ENCODE data around the gene ANKRD26. TPM values are rescaled to one million over a fixed set of nuclear protein-coding genes. Genes with fewer than 3 reads are reported as not detected.

ANKRD26 gene
- total and polyA plus RNA-seq, 2 experiments from 2014 or later = 7.9 to 23.1 TPM

DNA sequence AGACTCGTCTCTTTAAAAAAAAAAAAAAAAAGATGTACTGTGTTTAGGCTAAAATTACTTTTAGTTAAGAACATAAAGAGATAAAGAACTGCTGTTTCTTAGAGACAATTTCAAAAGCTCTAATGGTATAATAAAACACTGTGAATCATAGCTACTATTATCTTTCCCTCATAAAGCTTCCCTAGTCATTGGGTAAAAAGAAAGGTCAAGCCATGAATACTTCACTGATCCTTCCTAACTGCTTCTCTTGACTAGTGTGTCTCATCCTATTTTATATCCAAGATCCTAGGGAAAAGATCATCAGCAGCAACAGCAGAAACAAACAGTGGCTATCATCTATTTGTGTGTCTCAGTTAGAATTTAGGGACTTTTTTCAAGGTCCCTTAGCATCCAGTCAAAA, 43.4 kb upstream of the ANKRD26 start (continued):
- TF ChIP-seq, protein P1, sequence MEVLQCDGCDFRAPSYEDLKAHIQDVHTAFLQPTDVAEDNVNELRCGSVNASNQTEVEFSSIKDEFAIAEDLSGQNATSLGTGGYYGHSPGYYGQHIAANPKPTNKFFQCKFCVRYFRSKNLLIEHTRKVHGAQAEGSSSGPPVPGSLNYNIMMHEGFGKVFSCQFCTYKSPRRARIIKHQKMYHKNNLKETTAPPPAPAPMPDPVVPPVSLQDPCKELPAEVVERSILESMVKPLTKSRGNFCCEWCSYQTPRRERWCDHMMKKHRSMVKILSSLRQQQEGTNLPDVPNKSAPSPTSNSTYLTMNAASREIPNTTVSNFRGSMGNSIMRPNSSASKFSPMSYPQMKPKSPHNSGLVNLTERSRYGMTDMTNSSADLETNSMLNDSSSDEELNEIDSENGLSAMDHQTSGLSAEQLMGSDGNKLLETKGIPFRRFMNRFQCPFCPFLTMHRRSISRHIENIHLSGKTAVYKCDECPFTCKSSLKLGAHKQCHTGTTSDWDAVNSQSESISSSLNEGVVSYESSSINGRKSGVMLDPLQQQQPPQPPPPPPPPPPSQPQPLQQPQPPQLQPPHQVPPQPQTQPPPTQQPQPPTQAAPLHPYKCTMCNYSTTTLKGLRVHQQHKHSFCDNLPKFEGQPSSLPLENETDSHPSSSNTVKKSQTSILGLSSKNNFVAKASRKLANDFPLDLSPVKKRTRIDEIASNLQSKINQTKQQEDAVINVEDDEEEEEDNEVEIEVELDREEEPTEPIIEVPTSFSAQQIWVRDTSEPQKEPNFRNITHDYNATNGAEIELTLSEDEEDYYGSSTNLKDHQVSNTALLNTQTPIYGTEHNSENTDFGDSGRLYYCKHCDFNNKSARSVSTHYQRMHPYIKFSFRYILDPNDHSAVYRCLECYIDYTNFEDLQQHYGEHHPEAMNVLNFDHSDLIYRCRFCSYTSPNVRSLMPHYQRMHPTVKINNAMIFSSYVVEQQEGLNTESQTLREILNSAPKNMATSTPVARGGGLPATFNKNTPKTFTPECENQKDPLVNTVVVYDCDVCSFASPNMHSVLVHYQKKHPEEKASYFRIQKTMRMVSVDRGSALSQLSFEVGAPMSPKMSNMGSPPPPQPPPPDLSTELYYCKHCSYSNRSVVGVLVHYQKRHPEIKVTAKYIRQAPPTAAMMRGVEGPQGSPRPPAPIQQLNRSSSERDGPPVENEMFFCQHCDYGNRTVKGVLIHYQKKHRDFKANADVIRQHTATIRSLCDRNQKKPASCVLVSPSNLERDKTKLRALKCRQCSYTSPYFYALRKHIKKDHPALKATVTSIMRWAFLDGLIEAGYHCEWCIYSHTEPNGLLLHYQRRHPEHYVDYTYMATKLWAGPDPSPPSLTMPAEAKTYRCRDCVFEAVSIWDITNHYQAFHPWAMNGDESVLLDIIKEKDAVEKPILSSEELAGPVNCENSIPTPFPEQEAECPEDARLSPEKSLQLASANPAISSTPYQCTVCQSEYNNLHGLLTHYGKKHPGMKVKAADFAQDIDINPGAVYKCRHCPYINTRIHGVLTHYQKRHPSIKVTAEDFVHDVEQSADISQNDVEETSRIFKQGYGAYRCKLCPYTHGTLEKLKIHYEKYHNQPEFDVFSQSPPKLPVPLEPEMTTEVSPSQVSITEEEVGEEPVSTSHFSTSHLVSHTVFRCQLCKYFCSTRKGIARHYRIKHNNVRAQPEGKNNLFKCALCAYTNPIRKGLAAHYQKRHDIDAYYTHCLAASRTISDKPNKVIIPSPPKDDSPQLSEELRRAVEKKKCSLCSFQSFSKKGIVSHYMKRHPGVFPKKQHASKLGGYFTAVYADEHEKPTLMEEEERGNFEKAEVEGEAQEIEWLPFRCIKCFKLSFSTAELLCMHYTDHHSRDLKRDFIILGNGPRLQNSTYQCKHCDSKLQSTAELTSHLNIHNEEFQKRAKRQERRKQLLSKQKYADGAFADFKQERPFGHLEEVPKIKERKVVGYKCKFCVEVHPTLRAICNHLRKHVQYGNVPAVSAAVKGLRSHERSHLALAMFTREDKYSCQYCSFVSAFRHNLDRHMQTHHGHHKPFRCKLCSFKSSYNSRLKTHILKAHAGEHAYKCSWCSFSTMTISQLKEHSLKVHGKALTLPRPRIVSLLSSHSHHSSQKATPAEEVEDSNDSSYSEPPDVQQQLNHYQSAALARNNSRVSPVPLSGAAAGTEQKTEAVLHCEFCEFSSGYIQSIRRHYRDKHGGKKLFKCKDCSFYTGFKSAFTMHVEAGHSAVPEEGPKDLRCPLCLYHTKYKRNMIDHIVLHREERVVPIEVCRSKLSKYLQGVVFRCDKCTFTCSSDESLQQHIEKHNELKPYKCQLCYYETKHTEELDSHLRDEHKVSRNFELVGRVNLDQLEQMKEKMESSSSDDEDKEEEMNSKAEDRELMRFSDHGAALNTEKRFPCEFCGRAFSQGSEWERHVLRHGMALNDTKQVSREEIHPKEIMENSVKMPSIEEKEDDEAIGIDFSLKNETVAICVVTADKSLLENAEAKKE (CRISPR knock-in tag; IDR thresholded peaks at IDR 0.05) = no peak
- TF ChIP-seq STAT1 (IDR thresholded peaks at IDR 0.05; ENCODE audit: unreplicated experiment) (no peak), POLR2AphosphoS5 (IDR thresholded peaks at IDR 0.05; ENCODE audit: low read depth) (no peak), EZH2phosphoT487 (IDR thresholded peaks at IDR 0.05; ENCODE audit: unreplicated experiment) (no peak), NANOG (IDR thresholded peaks at IDR 0.05; ENCODE audit: borderline replicate concordance) (no peak), ZNF114 (CRISPR knock-in tag; IDR thresholded peaks at IDR 0.05) (no peak)

DNA sequence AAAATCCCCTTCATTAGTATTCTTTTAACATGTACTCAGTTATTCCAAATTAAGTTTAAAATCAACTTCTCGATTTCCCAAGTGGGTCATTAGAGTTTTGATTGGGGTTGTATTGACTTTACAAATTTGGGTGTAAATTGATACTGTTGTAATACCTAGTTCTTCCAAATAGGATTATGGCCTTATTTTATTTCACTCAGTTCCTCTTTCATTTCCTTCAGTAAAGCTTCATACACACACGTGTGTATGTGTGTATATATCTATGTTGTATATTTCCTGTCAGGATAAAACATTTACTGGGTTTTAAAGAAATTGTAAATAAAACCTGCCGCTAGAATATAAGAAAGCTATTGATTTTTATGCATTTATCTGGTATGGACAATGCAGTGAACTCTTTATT, 38.0 kb upstream of the ANKRD26 start:
- H3K27ac Mint-ChIP-seq = no peak overlapping the region
- H3K4me3 Mint-ChIP-seq = no peak overlapping the region
- no peaks in the 10 kb centered on the region for H3F3A ChIP-seq (replicated peaks; ENCODE audit: low read depth)
- H3K9me3 Mint-ChIP-seq = no peaks in the 10 kb centered on the region
- DNase-seq (ENCODE audit: low spot score) (no peak), ATAC-seq (no peak)
- H3K79me2 ChIP-seq (replicated peaks; ENCODE audit: insufficient read depth) = peaks cover 5% of the 10 kb centered on the region; the same call in 1 of the 2 replicates
- no peak overlapping the region for H3K4me3 ChIP-seq
- H3K27me3 Mint-ChIP-seq (ENCODE audit: insufficient read depth, low read depth, poor library complexity) = peaks cover 2% of the 10 kb centered on the region
- H4K20me1 ChIP-seq (replicated peaks; ENCODE audit: insufficient read depth) = peaks cover 3% of the 10 kb centered on the region; the same call in 1 of the 2 replicates
- H3K36me3 Mint-ChIP-seq (ENCODE audit: low read depth) = peaks cover 45% of the 10 kb centered on the region
- H2AFZ ChIP-seq = no peak overlapping the region
- H3K9me2 ChIP-seq (ENCODE audit: insufficient read depth) = no peaks in the 10 kb centered on the region
- no peaks in the 10 kb centered on the region for H3K27me3 ChIP-seq (ENCODE audit: insufficient read depth)
- no peak overlapping the region for H3K4me2 ChIP-seq
- peaks cover 43% of the 10 kb centered on the region for H3K36me3 ChIP-seq (ENCODE audit: insufficient read depth)
- H3K4me1 Mint-ChIP-seq = no peaks in the 10 kb centered on the region
- no peaks in the 10 kb centered on the region for H3K4me1 ChIP-seq (ENCODE audit: insufficient read depth)
- H3K27ac ChIP-seq (ENCODE audit: low read depth) = no peak overlapping the region
- TF ChIP-seq ZNF331 (CRISPR knock-in tag; IDR thresholded peaks at IDR 0.05; ENCODE audit: low read depth) (no peak), ZNF114 (CRISPR knock-in tag; IDR thresholded peaks at IDR 0.05) (no peak), POLR2AphosphoS5 (IDR thresholded peaks at IDR 0.05; ENCODE audit: low read depth) (no peak), CTCF (conservative IDR thresholded peaks at IDR 0.05; ENCODE audit: low read depth in 2 of 2) (no peak), REST (IDR thresholded peaks at IDR 0.05; ENCODE audit: unreplicated experiment) (no peak), JUNB (IDR thresholded peaks at IDR 0.05; ENCODE audit: unreplicated experiment) (no peak), EZH2 (IDR thresholded peaks at IDR 0.05; ENCODE audit: low read depth, unreplicated experiment) (no peak), EZH2phosphoT487 (IDR thresholded peaks at IDR 0.05; ENCODE audit: unreplicated experiment) (no peak)

Measured in GM23338 (cell line).